RWPE2 (cell line): Measurements from ENCODE around the gene BCAR1.

Source experiments
- ATAC-seq: fragments of 200-7000 bp; cut with Tn5 transposase; 3 replicates; pipeline ENCODE4 v1.9.1; 2021; ENCODE audit warnings: low read depth
- DNase-seq: peaks from one replicate; pipeline ENCODE4 v3.0.0-alpha.2; 2020; ENCODE audit warnings: low spot score
- H3K27ac ChIP-seq: fragments of 450-650 bp; 2 replicates; pipeline ENCODE4 v1.5.1; 2017; ENCODE audit warnings: mild to moderate bottlenecking; ENCODE audit not compliant: poor library complexity, severe bottlenecking
- H3K27me3 ChIP-seq: fragments of 250-450 bp; sonication (Bioruptor Pico); 2 replicates; pipeline ENCODE4 v1.5.1; 2021; ENCODE audit warnings: mild to moderate bottlenecking, moderate library complexity; ENCODE audit not compliant: insufficient read depth, poor library complexity, severe bottlenecking
- H3K36me3 ChIP-seq: fragments of 250-450 bp; sonication (Bioruptor Pico); 2 replicates; pipeline ENCODE4 v1.5.1; 2020; ENCODE audit warnings: low read depth, mild to moderate bottlenecking, moderate library complexity
- H3K4me1 ChIP-seq: fragments of 250-450 bp; sonication (Bioruptor Pico); 2 replicates; pipeline ENCODE4 v1.5.1; 2021; ENCODE audit warnings: mild to moderate bottlenecking, moderate library complexity; ENCODE audit not compliant: insufficient read depth, poor library complexity, severe bottlenecking
- H3K4me3 ChIP-seq: fragments of 250-450 bp; sonication (Bioruptor Pico); 2 replicates; pipeline ENCODE4 v1.5.1; 2021; ENCODE audit warnings: mild to moderate bottlenecking, moderate library complexity; ENCODE audit not compliant: severe bottlenecking
- H3K9me3 ChIP-seq: fragments of 250-450 bp; sonication (Bioruptor Pico); 2 replicates; pipeline ENCODE4 v1.5.1; 2021; ENCODE audit warnings: mild to moderate bottlenecking, moderate library complexity; ENCODE audit not compliant: severe bottlenecking
- TF ChIP-seq, protein P1 (sequence below): fragments of 450-650 bp; IDR thresholded peaks from one replicate; pipeline ENCODE4 v1.5.1; 2017; ENCODE audit warnings: mild to moderate bottlenecking, moderate library complexity; ENCODE audit not compliant: poor library complexity, severe bottlenecking

The BCAR1 gene

DNA sequence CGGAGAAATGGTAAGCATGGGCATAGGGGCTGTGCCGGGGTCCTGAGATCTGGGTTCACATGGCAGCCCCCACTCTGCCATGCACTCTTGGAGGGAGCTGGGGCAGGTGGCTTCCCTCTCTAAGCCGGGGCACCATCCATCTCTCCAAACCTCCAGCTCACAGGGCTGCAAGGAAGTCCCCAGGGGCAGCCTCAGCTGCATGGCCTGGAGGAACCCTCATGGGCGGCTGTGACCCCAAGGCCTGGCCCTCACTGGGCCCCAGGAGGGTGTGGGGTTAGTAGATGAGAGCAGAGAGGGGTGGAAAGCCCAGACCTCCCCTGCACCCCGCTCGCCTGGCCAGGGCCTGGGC is 47.0 kb downstream of the BCAR1 start:
- no peak overlapping the region for H3K27ac ChIP-seq
- H3K27me3 ChIP-seq, result no peaks in the 10 kb centered on the region
- ATAC-seq (no peak; the same call in 2 of the 3 replicates), DNase-seq (peak; percentile 44)
- no peaks in the 10 kb centered on the region for H3K9me3 ChIP-seq
- no peaks in the 10 kb centered on the region for H3K36me3 ChIP-seq
- H3K4me1 ChIP-seq, result peaks cover 3% of the 10 kb centered on the region
- TF ChIP-seq, protein P1, sequence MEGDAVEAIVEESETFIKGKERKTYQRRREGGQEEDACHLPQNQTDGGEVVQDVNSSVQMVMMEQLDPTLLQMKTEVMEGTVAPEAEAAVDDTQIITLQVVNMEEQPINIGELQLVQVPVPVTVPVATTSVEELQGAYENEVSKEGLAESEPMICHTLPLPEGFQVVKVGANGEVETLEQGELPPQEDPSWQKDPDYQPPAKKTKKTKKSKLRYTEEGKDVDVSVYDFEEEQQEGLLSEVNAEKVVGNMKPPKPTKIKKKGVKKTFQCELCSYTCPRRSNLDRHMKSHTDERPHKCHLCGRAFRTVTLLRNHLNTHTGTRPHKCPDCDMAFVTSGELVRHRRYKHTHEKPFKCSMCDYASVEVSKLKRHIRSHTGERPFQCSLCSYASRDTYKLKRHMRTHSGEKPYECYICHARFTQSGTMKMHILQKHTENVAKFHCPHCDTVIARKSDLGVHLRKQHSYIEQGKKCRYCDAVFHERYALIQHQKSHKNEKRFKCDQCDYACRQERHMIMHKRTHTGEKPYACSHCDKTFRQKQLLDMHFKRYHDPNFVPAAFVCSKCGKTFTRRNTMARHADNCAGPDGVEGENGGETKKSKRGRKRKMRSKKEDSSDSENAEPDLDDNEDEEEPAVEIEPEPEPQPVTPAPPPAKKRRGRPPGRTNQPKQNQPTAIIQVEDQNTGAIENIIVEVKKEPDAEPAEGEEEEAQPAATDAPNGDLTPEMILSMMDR, result no peak
- no peak overlapping the region for H3K4me3 ChIP-seq

DNA sequence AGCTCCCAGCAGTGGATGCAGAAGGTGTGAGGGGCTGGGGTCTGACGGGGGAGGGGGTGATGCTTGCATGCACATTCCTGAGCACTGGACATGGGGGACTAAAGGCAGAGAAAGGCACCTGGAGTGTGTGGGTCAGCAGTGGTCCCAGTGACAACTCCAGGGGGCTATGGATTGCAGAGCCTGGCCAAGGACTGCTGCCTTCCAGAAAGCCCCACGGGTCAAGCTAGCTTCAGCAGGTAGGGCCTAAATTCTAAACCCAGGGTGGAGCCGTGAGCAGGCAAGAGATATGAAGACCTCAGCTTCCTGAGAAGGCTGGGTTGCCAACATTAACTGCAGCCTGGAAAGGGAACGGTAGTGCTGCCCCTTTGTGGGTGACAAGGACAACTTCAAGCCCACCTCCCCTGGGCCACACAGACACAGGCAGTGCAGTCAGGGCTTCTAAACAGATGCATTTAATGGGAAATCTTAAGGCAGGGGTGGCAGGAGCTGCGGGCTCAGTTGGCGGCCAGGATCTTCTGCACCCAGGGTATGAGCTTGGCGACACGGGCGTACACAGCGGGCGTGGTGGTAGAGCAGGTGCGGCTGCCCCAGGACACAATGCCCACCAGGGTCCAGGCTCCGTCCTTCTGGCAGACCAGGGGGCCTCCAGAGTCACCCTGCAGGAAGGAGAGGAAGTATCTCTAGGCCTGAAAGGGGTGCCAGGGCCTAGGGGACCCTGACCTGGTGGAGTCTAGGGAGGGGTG is 47.6 kb downstream of the BCAR1 start:
- Histone ChIP-seq H3K4me3 (no peak overlapping the region), H3K9me3 (no peaks in the 10 kb centered on the region), H3K27me3 (no peaks in the 10 kb centered on the region), H3K36me3 (no peaks in the 10 kb centered on the region), H3K27ac (no peak overlapping the region), H3K4me1 (peaks cover 3% of the 10 kb centered on the region)
- ATAC-seq, result no peak
- DNase-seq, result peak; percentile 60
- TF ChIP-seq, protein P1, result no peak

DNA sequence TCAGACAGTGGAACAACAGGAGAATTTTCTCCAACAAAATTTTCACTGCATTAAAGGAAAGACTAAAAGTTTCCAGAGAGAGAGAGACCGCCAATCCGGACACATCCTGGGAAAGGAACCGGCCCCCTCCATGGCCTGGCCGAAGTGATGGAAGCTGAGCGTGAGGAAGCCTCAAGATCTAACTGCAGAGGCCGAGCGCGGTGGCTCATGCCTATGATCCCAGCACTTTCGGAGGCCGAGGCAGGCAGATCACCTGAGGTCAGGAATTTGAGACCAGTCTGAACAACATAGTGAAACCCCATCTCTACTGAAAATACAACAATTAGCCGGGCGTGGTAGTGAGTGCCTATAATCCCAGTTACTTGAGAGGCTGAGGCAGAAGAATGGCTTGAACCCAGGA is 48.3 kb downstream of the BCAR1 start:
- TF ChIP-seq, protein P1, result no peak
- no peak overlapping the region for H3K27ac ChIP-seq
- DNase-seq (peak; percentile 37), ATAC-seq (no peak)
- H3K27me3 ChIP-seq, result no peaks in the 10 kb centered on the region
- peaks cover 3% of the 10 kb centered on the region for H3K4me1 ChIP-seq
- H3K9me3 ChIP-seq, result no peaks in the 10 kb centered on the region
- H3K36me3 ChIP-seq, result no peaks in the 10 kb centered on the region
- no peak overlapping the region for H3K4me3 ChIP-seq

DNA sequence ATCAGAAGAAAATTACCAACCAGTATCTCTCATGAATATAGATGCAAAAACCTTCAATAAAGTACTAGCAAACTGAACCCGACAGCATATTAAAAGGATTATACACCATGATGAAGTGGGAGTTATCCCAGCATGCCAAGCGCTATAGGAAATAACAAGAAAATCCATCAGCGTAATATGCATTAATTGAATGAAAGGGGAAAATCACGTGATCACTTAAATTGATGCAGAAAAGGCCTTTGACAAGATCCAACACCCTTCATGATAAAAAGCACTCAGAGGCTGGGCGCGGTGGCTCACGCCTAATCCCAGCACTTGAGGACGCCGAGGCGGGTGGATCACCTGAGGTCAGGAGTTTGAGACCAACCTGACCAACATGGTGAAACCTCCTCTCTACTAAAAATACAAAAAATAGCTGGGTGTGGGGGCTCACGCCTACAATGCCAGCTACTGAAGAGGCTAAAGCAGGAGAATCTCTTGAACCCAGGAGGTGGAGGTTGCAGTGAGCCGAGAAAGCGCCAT is 49.3 kb downstream of the BCAR1 start:
- no peaks in the 10 kb centered on the region for H3K27me3 ChIP-seq
- TF ChIP-seq, protein P1, result no peak
- no peak overlapping the region for H3K4me3 ChIP-seq
- H3K36me3 ChIP-seq, result no peaks in the 10 kb centered on the region
- no peaks in the 10 kb centered on the region for H3K9me3 ChIP-seq
- no peak for ATAC-seq
- peak; percentile 10 for DNase-seq
- no peak overlapping the region for H3K27ac ChIP-seq
- peaks cover 3% of the 10 kb centered on the region for H3K4me1 ChIP-seq

DNA sequence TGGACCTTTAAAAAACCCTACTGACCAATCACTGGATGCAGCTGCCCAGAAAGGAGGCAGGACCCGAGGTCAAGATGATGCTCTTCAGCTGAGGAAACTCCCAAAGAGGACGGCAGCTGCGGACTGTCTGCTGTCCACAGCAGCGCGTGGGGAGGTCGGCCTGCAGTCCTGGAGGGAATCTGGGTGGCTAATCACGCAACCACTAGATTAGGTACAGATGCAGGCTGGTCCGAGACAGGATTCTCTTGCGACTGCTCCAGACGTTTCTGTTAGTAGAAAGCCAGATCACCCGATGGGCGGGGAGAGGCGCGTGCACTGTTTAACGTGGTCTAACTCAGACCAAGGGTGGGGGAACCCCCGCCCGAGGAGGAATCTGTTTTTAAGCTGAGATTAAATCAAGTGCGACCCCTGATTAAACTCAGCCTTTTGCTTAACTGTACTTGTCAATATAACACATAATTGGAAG is 53.3 kb downstream of the BCAR1 start:
- Histone ChIP-seq H3K36me3 (no peaks in the 10 kb centered on the region), H3K9me3 (no peaks in the 10 kb centered on the region), H3K27ac (no peak overlapping the region), H3K27me3 (no peaks in the 10 kb centered on the region), H3K4me3 (no peak overlapping the region), H3K4me1 (peaks cover 3% of the 10 kb centered on the region)
- no peak for ATAC-seq
- TF ChIP-seq, protein P1, result no peak
- no peak for DNase-seq
